HepG2 (cell line): Measurements from ENCODE around the gene SARNP. TPM values are rescaled to one million over a fixed set of nuclear protein-coding genes. Genes with fewer than 3 reads are reported as not detected.

Experiments used
- ATF7-NPFF ChIP-seq: sonication (generic); formaldehyde crosslinking; IDR thresholded peaks from 2 replicates; pipeline ENCODE4 v1.8.1; 2023; ENCODE audit warnings: mild to moderate bottlenecking, low read depth, missing genetic modification reagents, moderate library complexity
- DMAP1 ChIP-seq: IDR thresholded peaks from 2 replicates; pipeline ENCODE4 v1.6.1; 2016
- ELF3 ChIP-seq: IDR thresholded peaks from 2 replicates; pipeline ENCODE4 v1.6.1; 2016; ENCODE audit warnings: missing genetic modification reagents, missing compliant biosample characterization
- FOXA3 ChIP-seq: IDR thresholded peaks from 2 replicates; pipeline ENCODE4 v1.6.1; 2016; ENCODE audit warnings: missing genetic modification reagents, missing compliant biosample characterization
- GTF3A ChIP-seq: sonication (generic); formaldehyde crosslinking; conservative IDR thresholded peaks from 2 replicates; pipeline ENCODE4 v1.4.0; 2020; ENCODE audit warnings: mild to moderate bottlenecking, missing genetic modification reagents
- HHEX ChIP-seq: IDR thresholded peaks from 2 replicates; pipeline ENCODE4 v1.6.1; 2016; ENCODE audit warnings: control low read depth
- HIVEP1 ChIP-seq: sonication (generic); formaldehyde crosslinking; IDR thresholded peaks from 2 replicates; pipeline ENCODE4 v1.4.0; 2020; ENCODE audit warnings: mild to moderate bottlenecking, missing genetic modification reagents
- KDM2A ChIP-seq: sonication (generic); formaldehyde crosslinking; IDR thresholded peaks from 2 replicates; pipeline ENCODE4 v1.4.0; 2020; ENCODE audit warnings: low read depth, missing genetic modification reagents, borderline replicate concordance
- MBNL3 ChIP-seq: fragments of 250-450 bp; sonication (Bioruptor Pico); conservative IDR thresholded peaks from 2 replicates; pipeline ENCODE4 v1.8.0; 2022; ENCODE audit warnings: mild to moderate bottlenecking, inconsistent platforms
- POLR2G ChIP-seq: fragments of 200-400 bp; formaldehyde crosslinking; IDR thresholded peaks from 2 replicates; pipeline ENCODE4 v1.6.1; 2018; ENCODE audit warnings: mild to moderate bottlenecking, low read depth, low read length, moderate library complexity
- RBFOX2 ChIP-seq: fragments of 200-400 bp; formaldehyde crosslinking; IDR thresholded peaks from 2 replicates; pipeline ENCODE4 v1.6.1; 2017; ENCODE audit warnings: low read depth, mild to moderate bottlenecking, low read length
- REL ChIP-seq: sonication (generic); formaldehyde crosslinking; conservative IDR thresholded peaks from 2 replicates; pipeline ENCODE4 v1.8.0; 2022; ENCODE audit warnings: mild to moderate bottlenecking, missing genetic modification reagents, moderate library complexity
- SALL2 ChIP-seq: sonication (generic); formaldehyde crosslinking; IDR thresholded peaks from 2 replicates; pipeline ENCODE4 v1.8.1; 2023; ENCODE audit warnings: mild to moderate bottlenecking, missing genetic modification reagents, inconsistent platforms
- SKI ChIP-seq: fragments of 450-650 bp; IDR thresholded peaks from one replicate; pipeline ENCODE4 v1.6.1; 2018; ENCODE audit warnings: mild to moderate bottlenecking; ENCODE audit not compliant: partially characterized antibody
- SP140L ChIP-seq: sonication (generic); formaldehyde crosslinking; IDR thresholded peaks from 2 replicates; pipeline ENCODE4 v1.4.0; 2020; ENCODE audit warnings: missing genetic modification reagents, borderline replicate concordance
- SP2 ChIP-seq: sonication (generic); formaldehyde crosslinking; IDR thresholded peaks from 2 replicates; pipeline ENCODE4 v1.5.1; 2020; ENCODE audit warnings: mild to moderate bottlenecking, missing genetic modification reagents
- YEATS2 ChIP-seq: sonication (generic); formaldehyde crosslinking; IDR thresholded peaks from 2 replicates; pipeline ENCODE4 v1.4.0; 2020; ENCODE audit warnings: missing genetic modification reagents, borderline replicate concordance
- ZC3H13 ChIP-seq: sonication (generic); formaldehyde crosslinking; IDR thresholded peaks from 2 replicates; pipeline ENCODE4 v1.8.1; 2023; ENCODE audit warnings: mild to moderate bottlenecking, missing genetic modification reagents, moderate library complexity
- ZNF292 ChIP-seq: sonication (generic); formaldehyde crosslinking; IDR thresholded peaks from 2 replicates; pipeline ENCODE4 v1.8.1; 2022; ENCODE audit warnings: mild to moderate bottlenecking, low read depth, missing genetic modification reagents, borderline replicate concordance
- ZNF335 ChIP-seq: sonication (generic); formaldehyde crosslinking; IDR thresholded peaks from 2 replicates; pipeline ENCODE4 v1.4.0; 2020; ENCODE audit warnings: missing genetic modification reagents
- ZNF432 ChIP-seq: sonication (generic); formaldehyde crosslinking; IDR thresholded peaks from 2 replicates; pipeline ENCODE4 v1.5.0; 2020; ENCODE audit warnings: missing genetic modification reagents, mild to moderate bottlenecking, borderline replicate concordance
- ZNF792 ChIP-seq: IDR thresholded peaks from 2 replicates; pipeline ENCODE4 v1.6.1; 2016
- ZSCAN31 ChIP-seq: sonication (generic); formaldehyde crosslinking; IDR thresholded peaks from 2 replicates; pipeline ENCODE4 v1.5.0; 2020; ENCODE audit warnings: low read depth, mild to moderate bottlenecking, missing genetic modification reagents
- polyA plus RNA-seq, 8 experiments: library from polyadenylated mRNA; depleted of rRNA in 3 of 8; stranded (reverse) in 7 of 8; unstranded in 1 of 8; fragments of >200 nt; fragmentation: Illumina TruSeq in 4 of 8; extraction: Trizol in 4 of 8; gene quantifications; 2 replicates each; pipeline versions ENCODE4 v1.2.1 to v1.2.3, GENCODE V29; 2011 to 2016; ENCODE audit warnings: low read depth in 4 of 8, missing spikeins in 1 of 8, mixed read lengths in 1 of 8; ENCODE audit not compliant: insufficient read depth in 1 of 8
- total RNA-seq, 5 experiments: library from RNA; depleted of rRNA; stranded (reverse); fragments of >200 nt; fragmentation: Illumina TruSeq; extraction: Trizol; gene quantifications; 2 replicates each; pipeline ENCODE4 v1.2.3, GENCODE V29; 2016; ENCODE audit warnings: low read depth in 1 of 5
- TF ChIP-seq, protein P1 (sequence below): sonication (generic); formaldehyde crosslinking; IDR thresholded peaks from 2 replicates; pipeline ENCODE4 v1.8.0; 2022; ENCODE audit warnings: mild to moderate bottlenecking, missing genetic modification reagents, moderate library complexity
- TF ChIP-seq, protein P2 (sequence below): fragments of 450-650 bp; IDR thresholded peaks from 2 replicates; pipeline ENCODE4 v1.6.1; 2016
- TF ChIP-seq, protein P3 (sequence below): IDR thresholded peaks from 2 replicates; pipeline ENCODE4 v1.6.1; 2016; ENCODE audit warnings: control low read depth
- TF ChIP-seq, protein P4 (sequence below): sonication (generic); formaldehyde crosslinking; IDR thresholded peaks from 2 replicates; pipeline ENCODE4 v1.5.0; 2020; ENCODE audit warnings: missing genetic modification reagents

SARNP gene
- total and polyA plus RNA-seq, 2 of the 13 experiments (the other 11 are each of a cell fraction or from before 2014, with no cell fraction given), result 59.0 to 95.4 TPM

DNA sequence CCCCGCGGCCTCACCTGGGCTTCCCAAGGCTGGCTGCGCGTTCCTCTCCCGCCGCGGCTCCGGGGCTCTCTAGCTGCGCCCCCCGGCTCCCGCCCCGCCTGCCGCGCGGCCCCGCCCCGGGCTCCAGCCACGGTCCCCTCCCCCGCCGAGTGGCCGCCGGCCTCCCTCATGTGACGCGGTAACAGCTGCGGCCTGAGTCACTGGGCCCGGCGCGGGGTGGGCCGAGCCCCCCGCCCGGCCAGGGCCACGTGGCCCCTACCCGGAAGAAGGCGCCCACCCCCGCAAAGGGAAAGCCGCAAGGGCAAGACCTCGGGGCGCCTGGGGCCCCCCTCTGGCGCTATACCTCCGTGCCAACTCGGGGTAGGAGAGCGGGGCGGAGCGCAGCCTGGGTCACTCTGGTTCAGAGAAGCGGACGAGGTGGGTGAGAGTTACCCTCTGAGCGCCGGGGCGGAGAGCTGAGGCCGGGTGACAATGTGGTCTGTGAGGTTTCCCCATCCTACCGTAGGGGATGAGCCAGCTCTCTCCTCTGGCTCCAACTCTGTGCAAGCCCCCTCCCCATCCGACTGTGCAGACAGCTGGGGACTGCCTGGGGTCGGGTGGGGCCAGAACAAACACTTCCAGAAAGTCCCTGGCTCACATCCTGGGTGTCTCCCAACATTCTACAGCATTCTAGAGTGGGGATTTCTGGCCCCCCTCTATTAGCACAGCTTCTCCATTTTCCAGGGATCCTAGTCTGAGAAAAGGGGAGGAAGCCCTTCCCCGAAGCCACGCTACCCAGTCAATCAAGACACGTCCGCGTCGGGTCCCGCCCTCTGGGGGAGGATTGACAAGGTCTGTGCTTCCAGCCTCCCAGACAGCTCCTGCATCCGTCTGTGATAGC, 88.3 kb downstream of the SARNP start, which contains the start of gene CD63 (continued):
- TF ChIP-seq SP140L (CRISPR knock-in tag), result no peak
- TF ChIP-seq ZC3H13 (CRISPR knock-in tag), result peak; percentile 43; the same call in 1 of the 2 replicates
- no peak for TF ChIP-seq HHEX (CRISPR knock-in tag)
- peak; percentile 65; the same call in 1 of the 2 replicates for TF ChIP-seq ZSCAN31 (CRISPR knock-in tag)
- peak; percentile 36; the same call in 1 of the 2 replicates for TF ChIP-seq FOXA3 (CRISPR knock-in tag)
- TF ChIP-seq, protein P1, sequence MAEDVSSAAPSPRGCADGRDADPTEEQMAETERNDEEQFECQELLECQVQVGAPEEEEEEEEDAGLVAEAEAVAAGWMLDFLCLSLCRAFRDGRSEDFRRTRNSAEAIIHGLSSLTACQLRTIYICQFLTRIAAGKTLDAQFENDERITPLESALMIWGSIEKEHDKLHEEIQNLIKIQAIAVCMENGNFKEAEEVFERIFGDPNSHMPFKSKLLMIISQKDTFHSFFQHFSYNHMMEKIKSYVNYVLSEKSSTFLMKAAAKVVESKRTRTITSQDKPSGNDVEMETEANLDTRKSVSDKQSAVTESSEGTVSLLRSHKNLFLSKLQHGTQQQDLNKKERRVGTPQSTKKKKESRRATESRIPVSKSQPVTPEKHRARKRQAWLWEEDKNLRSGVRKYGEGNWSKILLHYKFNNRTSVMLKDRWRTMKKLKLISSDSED (CRISPR knock-in tag), result no peak
- no peak for TF ChIP-seq ZNF432 (CRISPR knock-in tag)
- peak; percentile 82 for TF ChIP-seq DMAP1 (CRISPR knock-in tag)
- TF ChIP-seq SP2 (CRISPR knock-in tag), result no peak; the same call in 1 of the 2 replicates
- peak; percentile 21 for TF ChIP-seq SKI
- TF ChIP-seq, protein P2, sequence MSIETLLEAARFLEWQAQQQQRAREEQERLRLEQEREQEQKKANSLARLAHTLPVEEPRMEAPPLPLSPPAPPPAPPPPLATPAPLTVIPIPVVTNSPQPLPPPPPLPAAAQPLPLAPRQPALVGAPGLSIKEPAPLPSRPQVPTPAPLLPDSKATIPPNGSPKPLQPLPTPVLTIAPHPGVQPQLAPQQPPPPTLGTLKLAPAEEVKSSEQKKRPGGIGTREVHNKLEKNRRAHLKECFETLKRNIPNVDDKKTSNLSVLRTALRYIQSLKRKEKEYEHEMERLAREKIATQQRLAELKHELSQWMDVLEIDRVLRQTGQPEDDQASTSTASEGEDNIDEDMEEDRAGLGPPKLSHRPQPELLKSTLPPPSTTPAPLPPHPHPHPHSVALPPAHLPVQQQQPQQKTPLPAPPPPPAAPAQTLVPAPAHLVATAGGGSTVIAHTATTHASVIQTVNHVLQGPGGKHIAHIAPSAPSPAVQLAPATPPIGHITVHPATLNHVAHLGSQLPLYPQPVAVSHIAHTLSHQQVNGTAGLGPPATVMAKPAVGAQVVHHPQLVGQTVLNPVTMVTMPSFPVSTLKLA, result peak; percentile 64
- TF ChIP-seq, protein P3, sequence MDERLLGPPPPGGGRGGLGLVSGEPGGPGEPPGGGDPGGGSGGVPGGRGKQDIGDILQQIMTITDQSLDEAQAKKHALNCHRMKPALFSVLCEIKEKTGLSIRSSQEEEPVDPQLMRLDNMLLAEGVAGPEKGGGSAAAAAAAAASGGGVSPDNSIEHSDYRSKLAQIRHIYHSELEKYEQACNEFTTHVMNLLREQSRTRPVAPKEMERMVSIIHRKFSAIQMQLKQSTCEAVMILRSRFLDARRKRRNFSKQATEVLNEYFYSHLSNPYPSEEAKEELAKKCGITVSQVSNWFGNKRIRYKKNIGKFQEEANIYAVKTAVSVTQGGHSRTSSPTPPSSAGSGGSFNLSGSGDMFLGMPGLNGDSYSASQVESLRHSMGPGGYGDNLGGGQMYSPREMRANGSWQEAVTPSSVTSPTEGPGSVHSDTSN (CRISPR knock-in tag), result peak; percentile 82
- peak; percentile 38; the same call in 1 of the 2 replicates for TF ChIP-seq ATF7-NPFF
- peak; percentile 73 for TF ChIP-seq RBFOX2
- no peak for TF ChIP-seq ZNF335 (CRISPR knock-in tag)
- TF ChIP-seq SALL2 (CRISPR knock-in tag), result peak; percentile 36; the same call in 1 of the 2 replicates
- peak; percentile 79 for TF ChIP-seq POLR2G
- TF ChIP-seq HIVEP1, result peak; percentile 92
- TF ChIP-seq GTF3A (CRISPR knock-in tag), result no peak
- TF ChIP-seq MBNL3 (CRISPR knock-in tag), result no peak
- peak; percentile 57; the same call in 1 of the 2 replicates for TF ChIP-seq ELF3 (CRISPR knock-in tag)
- no peak for TF ChIP-seq ZNF292 (CRISPR knock-in tag)
- peak; percentile 57 for TF ChIP-seq KDM2A (CRISPR knock-in tag)
- TF ChIP-seq, protein P4, sequence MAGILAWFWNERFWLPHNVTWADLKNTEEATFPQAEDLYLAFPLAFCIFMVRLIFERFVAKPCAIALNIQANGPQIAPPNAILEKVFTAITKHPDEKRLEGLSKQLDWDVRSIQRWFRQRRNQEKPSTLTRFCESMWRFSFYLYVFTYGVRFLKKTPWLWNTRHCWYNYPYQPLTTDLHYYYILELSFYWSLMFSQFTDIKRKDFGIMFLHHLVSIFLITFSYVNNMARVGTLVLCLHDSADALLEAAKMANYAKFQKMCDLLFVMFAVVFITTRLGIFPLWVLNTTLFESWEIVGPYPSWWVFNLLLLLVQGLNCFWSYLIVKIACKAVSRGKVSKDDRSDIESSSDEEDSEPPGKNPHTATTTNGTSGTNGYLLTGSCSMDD, result no peak
- TF ChIP-seq ZNF792 (CRISPR knock-in tag), result 0 out of 2 replicates have a peak, but pooled peaks have one; percentile 28
- peak; percentile 7; the same call in 1 of the 2 replicates for TF ChIP-seq YEATS2 (CRISPR knock-in tag)
- TF ChIP-seq REL (CRISPR knock-in tag), result peak; percentile 67; the same call in 1 of the 2 replicates
